ENCODE measurements around the gene ADGRG7.

GRCh38 chr3:100720426-100720825, 111.0 kb downstream of the ADGRG7 start:
- TF ChIP-seq CTCF (conservative IDR thresholded peaks at IDR 0.05; ENCODE audit: low read length) (no peak), EZH2phosphoT487 (IDR thresholded peaks at IDR 0.05; ENCODE audit: borderline replicate concordance, low read depth, low read length) (no peak)

Data from OCI-LY7 (cell line).